Mucosa of descending colon (tissue), 3 donors: Measurements from ENCODE around the gene SMIM41. TPM values are rescaled to one million over a fixed set of nuclear protein-coding genes. Genes with fewer than 3 reads are reported as not detected.

Experiments
- ATAC-seq: fragments of 200-7000 bp; cut with Tn5 transposase; one replicate; pipeline ENCODE4 v1.9.1; 2020; ENCODE audit warnings: mild to moderate bottlenecking, moderate library complexity
- DNase-seq, 3 donors: peaks; one replicate each; pipeline ENCODE4 v3.0.0-alpha.2; 2020
- H3K36me3 ChIP-seq: fragments of 200-600 bp; one replicate; pipeline ENCODE4 v1.8.0; 2021; ENCODE audit warnings: low read depth, mild to moderate bottlenecking
- H3K4me1 ChIP-seq: fragments of 200-600 bp; one replicate; pipeline ENCODE4 v1.8.0; 2021; ENCODE audit warnings: low read depth, mild to moderate bottlenecking
- H3K4me3 ChIP-seq: fragments of 200-600 bp; one replicate; pipeline ENCODE4 v1.8.0; 2021; ENCODE audit warnings: mild to moderate bottlenecking
- H3K9me3 ChIP-seq: fragments of 200-600 bp; one replicate; pipeline ENCODE4 v1.8.0; 2021; ENCODE audit warnings: mild to moderate bottlenecking
- CTCF ChIP-seq: fragments of 200-600 bp; IDR thresholded peaks from one replicate; pipeline ENCODE4 v1.8.0; 2022; ENCODE audit warnings: antibody characterized with exemption, mild to moderate bottlenecking
- intact Hi-C, 2 donors: fragments of 100-400 bp; cut with DNase I in 1 of 2; cut with micrococcal nuclease in 1 of 2; formaldehyde crosslinking; loops; one replicate each; pipeline versions ENCODE4 v1.11.0 to v1.11.1; 2022; cut with DNase I, micrococcal nuclease
- total RNA-seq, 3 donors: library from RNA; stranded (reverse); fragmentation: NEBNext Ultra II Directional in 2 of 3; extraction: Animal tissue kit (Norgen Biotek cat#: 25700) in 2 of 3; gene quantifications; one replicate each; pipeline versions ENCODE4 v1.2.1 to v1.2.4, GENCODE V29; 2021 to 2023
- donor health status: DM: no; HTN: no; CAD: no; lungs with moderate emphysema.
- donor health status: DM: no; HTN: no; CAD: no.
- donor health status: DM: no; HTN: yes; CAD: no.

Gene SMIM41
- total RNA-seq, 3 donors from 2014 or later = 0.32 to 0.41 TPM; not detected in 1

GRCh38 chr12:52087961-52088820 lies 8.7 kb downstream of the SMIM41 start:
- no peak overlapping the region for H3K4me3 ChIP-seq
- TF ChIP-seq CTCF = no peak
- ATAC-seq (no peak), DNase-seq (no peak)
- peaks cover 20% of the 10 kb centered on the region for H3K4me1 ChIP-seq
- no peaks in the 10 kb centered on the region for H3K36me3 ChIP-seq
- H3K9me3 ChIP-seq = no peaks in the 10 kb centered on the region
- intact Hi-C loops = no loop called here

- Histone ChIP-seq H3K36me3 (no peaks in the 10 kb centered on the region), H3K4me3 (no peak overlapping the region), H3K4me1 (peaks cover 20% of the 10 kb centered on the region), H3K9me3 (no peaks in the 10 kb centered on the region)
- intact Hi-C loops = no loop called here
- no peak for ATAC-seq
- TF ChIP-seq CTCF = no peak
- DNase-seq = no peak
Observed at GRCh38 chr12:52089491-52089890, 10.0 kb downstream of the SMIM41 start.

- Histone ChIP-seq H3K36me3 (no peaks in the 10 kb centered on the region), H3K4me3 (no peak overlapping the region), H3K4me1 (peaks cover 20% of the 10 kb centered on the region), H3K9me3 (no peaks in the 10 kb centered on the region)
- intact Hi-C loops = no loop called here
- TF ChIP-seq CTCF = no peak
- DNase-seq = no peak
- ATAC-seq = no peak
Observed at GRCh38 chr12:52090291-52090690, 10.8 kb downstream of the SMIM41 start.

- no peak for ATAC-seq
- no peaks in the 10 kb centered on the region for H3K9me3 ChIP-seq
- TF ChIP-seq CTCF = no peak
- H3K4me3 ChIP-seq = no peak overlapping the region
- H3K36me3 ChIP-seq = no peaks in the 10 kb centered on the region
- DNase-seq = no peak
- intact Hi-C loops = no loop called here
- H3K4me1 ChIP-seq = peaks cover 18% of the 10 kb centered on the region
Observed at GRCh38 chr12:52091061-52091460, 11.6 kb downstream of the SMIM41 start.

GRCh38 chr12:52091869-52092268 lies 12.4 kb downstream of the SMIM41 start:
- TF ChIP-seq CTCF = no peak
- intact Hi-C loops = no loop called here
- DNase-seq (no peak), ATAC-seq (peak; percentile 40)
- Histone ChIP-seq H3K4me3 (no peak overlapping the region), H3K36me3 (no peaks in the 10 kb centered on the region), H3K9me3 (no peaks in the 10 kb centered on the region), H3K4me1 (peaks cover 15% of the 10 kb centered on the region)
